MM.1S (cell line): Measurements from ENCODE around the gene ASB5.

ENCODE experiments used
- CTCF ChIP-seq: fragments of 300-600 bp; sonication (generic); IDR thresholded peaks from 2 replicates; pipeline ENCODE4 v1.5.1; 2016; ENCODE audit warnings: antibody characterized with exemption, low read length, mixed read lengths
- EZH2 ChIP-seq: fragments of 300-600 bp; sonication (generic); optimal IDR thresholded peaks from 2 replicates; pipeline ENCODE3; 2017; ENCODE audit warnings: low read depth, mild to moderate bottlenecking, antibody characterized with exemption, low read length, mixed read lengths
- EZH2phosphoT487 ChIP-seq: fragments of 300-600 bp; sonication (generic); IDR thresholded peaks from 2 replicates; pipeline ENCODE4 v1.6.1; 2018; ENCODE audit warnings: antibody characterized with exemption, low read length

- TF ChIP-seq CTCF (no peak), EZH2phosphoT487 (no peak), EZH2 (no peak)
These were observed 9.5 kb downstream of the ASB5 start for GRCh38 chr4:176259330-176260090.
